AG10803 (cell line): ENCODE data around the gene CPHXL2.

Experiments used
- DNase-seq: peaks from one replicate; pipeline ENCODE4 v3.0.0; 2010; ENCODE audit warnings: low read depth
- H3K4me3 ChIP-seq: 2 replicates; pipeline ENCODE4 v1.5.1; 2011; ENCODE audit warnings: mild to moderate bottlenecking, low read length, control low read depth
- CTCF ChIP-seq: conservative IDR thresholded peaks from 2 replicates; pipeline ENCODE4 v1.5.1; 2011; ENCODE audit warnings: mild to moderate bottlenecking, low read length, control low read depth, inconsistent platforms

The CPHXL2 gene

GRCh38 chr16:75701361-75701760 lies 24.6 kb upstream of the CPHXL2 start, which contains the start of gene DUXB:
DUXB (minus strand) TSS chr16:75701461; CDS start chr16:75701418, 43 bp downstream.
- TF ChIP-seq CTCF = no peak
- no peak within 1 kb of the TSS for H3K4me3 ChIP-seq

DNA sequence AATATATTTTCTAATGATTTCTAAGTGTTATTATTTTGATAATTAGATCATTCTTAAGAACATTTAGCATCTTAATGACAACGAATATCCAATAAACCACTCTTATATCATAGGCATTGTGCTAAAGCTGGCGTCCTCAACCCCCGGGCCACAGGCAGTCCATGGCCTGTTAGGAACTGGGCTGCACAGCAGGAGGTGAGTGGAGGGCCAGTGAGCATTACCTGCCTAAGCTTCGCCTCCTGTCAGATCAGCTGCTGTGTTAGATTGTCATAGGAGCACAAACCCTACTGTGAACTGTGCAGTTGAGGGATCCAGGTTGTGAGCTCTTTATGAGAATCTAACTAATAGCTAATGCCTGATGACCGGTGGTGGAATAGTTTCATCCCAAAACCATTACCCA lies 20.8 kb upstream of the CPHXL2 start:
- no peak overlapping the region for H3K4me3 ChIP-seq
- no peak for TF ChIP-seq CTCF
- no peak for DNase-seq

More at GRCh38 chr16:75701361-75701760, 24.6 kb upstream of the CPHXL2 start, which contains the start of gene DUXB:
- DNase-seq = no peak

- DNase-seq = no peak
- H3K4me3 ChIP-seq = no peak overlapping the region
- TF ChIP-seq CTCF = peak; percentile 6; the same call in 1 of the 2 replicates
These were observed 18.9 kb upstream of the CPHXL2 start for GRCh38 chr16:75695708-75696107.

GRCh38 chr16:75687361-75687760 lies 10.6 kb upstream of the CPHXL2 start:
- H3K4me3 ChIP-seq = no peak overlapping the region
- TF ChIP-seq CTCF = no peak
- DNase-seq = no peak

- no peak overlapping the region for H3K4me3 ChIP-seq
- DNase-seq = no peak
- TF ChIP-seq CTCF = no peak
These were observed 5.5 kb upstream of the CPHXL2 start for GRCh38 chr16:75682308-75682707.

DNA sequence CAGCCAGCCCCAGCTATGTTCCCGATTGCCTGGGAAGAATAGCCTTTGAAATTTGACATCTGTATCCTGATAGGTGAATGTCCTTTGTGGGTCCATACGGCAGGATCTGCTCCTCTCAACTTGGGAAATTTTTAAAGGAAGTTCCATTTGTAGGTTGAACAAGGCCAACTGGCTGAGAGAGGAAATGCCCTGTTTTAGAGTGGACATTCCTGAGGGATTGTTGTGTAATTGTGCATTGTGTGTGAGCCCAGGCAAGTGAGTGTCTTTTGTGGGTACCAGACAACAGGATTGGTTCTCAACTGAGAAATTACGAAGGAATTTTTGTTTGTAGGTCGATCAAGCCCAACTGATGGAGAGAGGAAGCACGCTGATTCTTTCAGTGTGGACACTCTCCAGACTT lies 2.6 kb upstream of the CPHXL2 start:
- no peak for TF ChIP-seq CTCF
- DNase-seq = peak; percentile 16

DNA sequence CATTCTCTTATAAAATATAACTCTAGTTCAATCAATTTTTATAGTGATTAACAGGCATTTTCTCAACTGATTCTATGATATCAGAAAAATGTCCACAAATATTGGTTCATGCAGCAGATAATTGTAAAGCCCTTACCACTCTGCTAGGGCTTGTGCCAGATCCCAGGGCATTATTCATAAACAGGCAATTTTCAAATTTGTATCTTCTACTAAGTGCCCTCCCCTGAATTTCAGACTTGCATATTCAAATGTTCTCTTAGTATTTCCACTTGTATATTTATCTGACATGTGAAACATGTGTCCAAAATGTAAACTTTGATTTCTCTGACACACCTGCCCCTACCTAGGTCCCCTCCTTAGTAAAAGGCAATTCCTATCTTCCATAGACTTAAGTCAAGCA lies 9.3 kb downstream of the CPHXL2 start:
- DNase-seq = no peak
- H3K4me3 ChIP-seq = no peak overlapping the region
- TF ChIP-seq CTCF = no peak

More for the DNA sequence above, 2.6 kb upstream of the CPHXL2 start:
- no peak overlapping the region for H3K4me3 ChIP-seq
